Activated B cell treated with CpG ODN at 0.5 μM for 24 hours (primary cell): ENCODE measurements around the gene APIP. TPM values are rescaled to one million over a fixed set of nuclear protein-coding genes. Genes with fewer than 3 reads are reported as not detected.

ENCODE experiments used
- ATAC-seq: fragments of 200-7000 bp; cut with Tn5 transposase; one replicate; pipeline ENCODE4 v1.10.0; 2021; ENCODE audit warnings: low read depth, mild to moderate bottlenecking, moderate library complexity
- CTCF ChIA-PET: fragments of 350-600 bp; sonication (Branson Sonifier 250); formaldehyde crosslinking; loops from one replicate; lab custom pipeline; 2021; ENCODE audit warnings: antibody characterized with exemption; lab: Charles Lee
- POLR2A ChIA-PET: fragments of 350-600 bp; sonication (Branson Sonifier 250); formaldehyde crosslinking; loops from one replicate; lab custom pipeline; 2021; ENCODE audit warnings: antibody characterized with exemption; lab: Charles Lee
- DNase-seq: peaks from one replicate; pipeline ENCODE4 v3.0.0; 2022
- H3K27ac Mint-ChIP-seq: one replicate; pipeline ENCODE4 v1.8.0; 2020; ENCODE audit warnings: mixed read lengths
- H3K27me3 Mint-ChIP-seq: one replicate; pipeline ENCODE4 v1.8.0; 2021; ENCODE audit warnings: mixed read lengths
- H3K36me3 Mint-ChIP-seq: one replicate; pipeline ENCODE4 v1.8.0; 2021; ENCODE audit warnings: low read depth, mixed read lengths
- H3K4me1 Mint-ChIP-seq: one replicate; pipeline ENCODE4 v1.8.0; 2021; ENCODE audit warnings: mixed read lengths
- H3K4me3 Mint-ChIP-seq: one replicate; pipeline ENCODE4 v1.8.0; 2020; ENCODE audit warnings: mild to moderate bottlenecking, mixed read lengths
- H3K9me3 Mint-ChIP-seq: one replicate; pipeline ENCODE4 v1.8.0; 2020; ENCODE audit warnings: mixed read lengths
- CTCF ChIP-seq: fragments of 200-600 bp; IDR thresholded peaks from one replicate; pipeline ENCODE4 v1.8.0; 2022; ENCODE audit warnings: antibody characterized with exemption, mild to moderate bottlenecking
- intact Hi-C: fragments of 100-400 bp; cut with micrococcal nuclease; formaldehyde crosslinking; loops from one replicate; pipeline ENCODE4 v1.15.1; 2024
- total RNA-seq: library from RNA; stranded (reverse); gene quantifications from 2 replicates; pipeline ENCODE4 v1.2.3, GENCODE V29; 2022

The APIP gene
- total RNA-seq, 1 donor from 2014 or later: 18.7 TPM

GRCh38 chr11:34881900-34882299, 34.3 kb downstream of the APIP start:
- H3K36me3 Mint-ChIP-seq: peaks cover 29% of the 10 kb centered on the region
- POLR2A ChIA-PET: no interaction called here
- intact Hi-C loops: no loop called here

GRCh38 chr11:34877375-34877975, 38.7 kb downstream of the APIP start:
- no peak for TF ChIP-seq CTCF
- ATAC-seq (no peak), DNase-seq (no peak)
- intact Hi-C loops: no loop called here
- Mint-ChIP-seq H3K36me3 (peaks cover 8% of the 10 kb centered on the region), H3K4me3 (no peak overlapping the region), H3K4me1 (no peaks in the 10 kb centered on the region), H3K27ac (no peak overlapping the region), H3K9me3 (peaks cover 3% of the 10 kb centered on the region), H3K27me3 (no peaks in the 10 kb centered on the region)
- ChIA-PET POLR2A (no interaction called here), CTCF (no interaction called here)

More at GRCh38 chr11:34881900-34882299, 34.3 kb downstream of the APIP start:
- Mint-ChIP-seq H3K4me3 (no peak overlapping the region), H3K4me1 (no peaks in the 10 kb centered on the region), H3K27me3 (no peaks in the 10 kb centered on the region), H3K27ac (no peak overlapping the region), H3K9me3 (peaks cover 3% of the 10 kb centered on the region)
- CTCF ChIA-PET: no interaction called here
- ATAC-seq: no peak
- no peak for TF ChIP-seq CTCF
- no peak for DNase-seq

GRCh38 chr11:34874202-34874601, 42.0 kb downstream of the APIP start:
- Mint-ChIP-seq H3K27ac (no peak overlapping the region), H3K4me3 (no peak overlapping the region), H3K27me3 (no peaks in the 10 kb centered on the region), H3K9me3 (no peaks in the 10 kb centered on the region), H3K4me1 (no peaks in the 10 kb centered on the region), H3K36me3 (no peaks in the 10 kb centered on the region)
- DNase-seq (no peak), ATAC-seq (no peak)
- ChIA-PET CTCF (no interaction called here), POLR2A (no interaction called here)
- intact Hi-C loops: no loop called here
- no peak for TF ChIP-seq CTCF

- CTCF ChIA-PET: no interaction called here
Observed at GRCh38 chr11:34870548-34871196, 45.5 kb downstream of the APIP start.

More at GRCh38 chr11:34870548-34871196, 45.5 kb downstream of the APIP start:
- Mint-ChIP-seq H3K36me3 (no peaks in the 10 kb centered on the region), H3K4me3 (no peak overlapping the region), H3K4me1 (no peaks in the 10 kb centered on the region), H3K27ac (no peak overlapping the region), H3K27me3 (no peaks in the 10 kb centered on the region), H3K9me3 (no peaks in the 10 kb centered on the region)
- no peak for DNase-seq
- TF ChIP-seq CTCF: no peak
- ATAC-seq: no peak
- intact Hi-C loops: no loop called here
- POLR2A ChIA-PET: no interaction called here
